Measurements from ENCODE around the gene ABLIM2.
"Not testable (repeated sequence)": the region's sequence is repeated elsewhere in the genome, so short reads cannot be mapped to it uniquely, and the experiment has no call there.

ABLIM2 gene

DNA sequence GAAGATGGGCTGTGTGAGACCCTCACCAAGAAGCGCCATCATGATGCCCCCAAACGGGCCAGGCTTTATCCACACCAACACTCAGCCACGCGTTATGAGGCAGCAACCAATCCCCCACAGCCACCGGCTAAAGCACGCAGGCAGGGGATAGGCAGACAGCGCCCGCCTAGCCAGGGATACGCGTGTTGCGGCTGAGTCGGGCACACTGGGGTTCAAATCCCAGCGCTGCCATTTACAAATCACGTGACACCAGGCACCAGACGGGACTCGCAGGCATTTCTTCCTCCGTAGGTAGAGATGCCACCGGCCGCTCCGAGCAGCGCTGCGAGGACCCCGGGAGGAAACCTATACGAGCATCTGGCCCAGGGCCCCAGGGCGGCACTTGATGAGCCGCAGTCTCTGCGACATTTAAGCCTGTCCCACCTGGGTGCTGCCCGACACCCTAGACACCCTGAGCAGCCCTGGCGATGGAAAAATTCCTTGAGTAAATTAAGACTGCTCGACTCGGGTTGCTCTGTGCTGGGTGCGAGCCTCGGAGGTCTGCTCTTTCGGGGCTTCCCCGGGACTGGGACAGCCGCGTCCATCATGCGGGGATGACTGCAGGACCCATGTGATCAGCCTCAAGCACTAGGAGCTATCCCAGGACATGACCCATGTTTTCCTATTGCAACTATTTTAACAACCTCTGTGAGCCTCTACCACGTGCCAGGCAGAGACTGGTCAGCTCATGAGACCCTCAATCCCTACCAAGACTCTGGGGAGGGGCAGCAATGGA, 6.3 kb downstream of the ABLIM2 start:
- no peak overlapping the region for H3K4me3 ChIP-seq (ENCODE audit: low read length)
- TF ChIP-seq ZNF274 (IDR thresholded peaks at IDR 0.05; ENCODE audit: low read depth, low read length) = no peak

DNA sequence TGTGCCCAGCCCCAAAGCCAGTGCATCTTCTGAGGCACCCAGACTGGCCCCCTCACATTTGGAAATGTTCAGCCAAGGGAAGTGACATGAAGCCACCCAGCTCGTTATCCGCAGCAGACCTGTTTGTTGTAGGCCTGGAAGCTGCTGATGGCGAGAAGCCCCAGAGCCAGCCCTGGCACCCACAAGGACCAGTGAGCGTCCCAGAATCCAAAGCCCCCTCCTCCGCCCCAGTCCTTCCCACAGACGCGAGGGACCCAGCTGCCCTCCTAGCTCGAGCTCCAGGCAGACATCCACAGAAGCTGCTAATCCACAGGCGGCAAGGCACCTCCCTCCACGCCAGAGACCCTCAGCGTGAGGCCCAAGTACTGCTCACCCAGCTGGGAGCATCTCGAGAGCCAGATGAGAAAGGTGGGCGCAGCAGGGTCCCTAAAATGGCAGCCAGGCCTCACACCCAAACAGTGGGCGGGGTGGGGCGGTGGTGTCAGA, 7.4 kb downstream of the ABLIM2 start:
- no peak for TF ChIP-seq ZNF274 (IDR thresholded peaks at IDR 0.05; ENCODE audit: low read depth, low read length)

DNA sequence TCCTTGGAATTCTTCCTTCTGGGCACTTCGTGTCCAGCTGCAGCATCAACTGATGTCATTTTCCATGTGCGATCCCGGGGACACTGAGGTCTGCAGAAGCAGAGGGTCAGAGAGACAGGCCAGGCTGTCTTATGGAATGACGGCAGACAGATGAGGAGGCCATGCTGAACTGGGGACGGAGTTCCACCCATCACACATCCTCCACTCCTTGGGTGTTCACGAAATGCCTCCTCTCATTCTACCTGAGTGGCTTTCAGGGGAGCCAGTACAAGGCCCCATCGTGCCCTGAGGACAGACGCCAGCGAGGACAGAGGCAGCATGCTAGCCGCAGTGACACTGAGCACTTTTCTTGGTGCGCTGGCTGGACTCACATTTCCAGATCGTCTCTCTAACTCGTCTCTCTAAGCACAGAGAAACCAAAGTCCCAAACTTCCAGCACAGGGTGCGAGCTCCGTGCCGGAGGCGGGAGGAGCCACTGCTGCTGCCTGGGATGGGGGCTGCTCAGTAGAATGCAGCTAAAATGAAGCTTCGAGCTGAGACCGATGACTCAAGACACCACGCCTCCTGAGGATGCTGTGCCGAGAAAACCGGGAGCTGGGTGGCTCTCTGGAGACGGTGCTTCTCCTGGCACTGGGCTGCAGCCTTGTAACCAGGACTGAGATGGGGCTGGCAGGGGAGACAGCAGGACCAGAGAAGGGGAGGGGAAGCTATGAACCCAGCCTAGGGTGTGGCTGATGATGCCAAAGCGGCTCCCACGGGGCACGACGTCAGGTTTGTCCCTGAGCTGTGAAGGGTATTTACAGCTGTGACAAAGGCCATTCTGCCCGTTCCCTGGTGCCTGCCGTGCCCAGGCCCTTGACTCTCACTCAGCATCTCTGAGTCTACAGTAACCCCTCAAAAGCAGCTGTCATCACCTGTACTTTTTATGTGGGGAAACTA, 8.2 kb downstream of the ABLIM2 start:
- no peak for TF ChIP-seq ZNF274 (IDR thresholded peaks at IDR 0.05; ENCODE audit: low read depth, low read length)
- H3K4me3 ChIP-seq (ENCODE audit: low read length) = no peak overlapping the region

More for the DNA sequence above, 7.4 kb downstream of the ABLIM2 start:
- no peak overlapping the region for H3K4me3 ChIP-seq (ENCODE audit: low read length)

DNA sequence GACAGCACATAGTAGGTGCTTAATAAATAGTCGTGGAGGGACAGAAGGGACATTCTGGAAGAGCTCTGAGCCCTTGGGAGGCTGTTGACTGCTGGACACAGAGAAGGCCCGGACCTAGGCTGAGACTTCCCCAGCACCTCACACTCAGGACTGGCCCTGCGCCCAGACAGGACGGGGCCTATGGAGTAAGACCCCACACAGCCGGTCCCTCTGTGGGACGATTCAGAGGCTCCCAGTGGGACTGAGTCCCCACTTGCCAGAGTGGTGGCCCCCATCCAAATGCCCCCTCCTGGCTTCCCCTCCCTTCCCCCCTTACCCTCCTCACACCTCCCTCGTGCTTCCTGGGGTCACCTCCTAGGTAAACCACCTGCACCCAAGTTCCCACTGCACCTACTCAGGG, 8.9 kb downstream of the ABLIM2 start:
- no peak for TF ChIP-seq ZNF274 (IDR thresholded peaks at IDR 0.05; ENCODE audit: low read depth, low read length)
- no peak overlapping the region for H3K4me3 ChIP-seq (ENCODE audit: low read length)

DNA sequence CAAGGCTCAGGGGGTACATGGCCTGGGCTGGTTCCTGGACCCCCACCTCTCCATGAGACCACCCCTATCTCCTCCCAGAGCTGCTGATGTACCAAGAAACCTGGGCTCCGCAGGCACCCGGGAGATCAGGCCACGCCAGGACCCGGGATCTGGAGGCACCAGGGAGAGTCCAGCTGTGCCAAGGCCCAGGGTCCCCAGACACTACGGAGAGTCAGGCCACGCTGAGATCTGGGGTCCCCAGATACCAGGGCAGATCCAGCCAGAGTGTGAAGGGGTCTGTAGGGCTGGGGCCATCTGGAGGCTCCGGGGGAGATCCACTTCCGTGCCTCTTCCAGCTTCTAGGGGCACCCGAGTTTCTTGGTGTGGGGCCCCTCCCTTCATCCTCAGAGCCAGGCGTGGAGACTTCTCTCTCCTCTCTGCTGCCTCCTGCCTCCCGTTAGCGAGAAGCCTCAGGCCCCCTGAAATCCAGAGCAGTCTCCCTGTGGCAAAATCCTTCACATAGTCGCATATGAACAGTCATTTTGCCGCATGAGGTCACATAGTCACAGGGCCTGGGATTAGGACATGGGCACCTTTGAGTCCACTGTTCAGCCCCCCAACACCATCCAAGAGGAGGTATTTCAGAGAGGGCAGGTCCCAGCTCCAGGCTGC, 9.7 kb downstream of the ABLIM2 start:
- H3K4me3 ChIP-seq (ENCODE audit: low read length) = no peak overlapping the region
- TF ChIP-seq ZNF274 (IDR thresholded peaks at IDR 0.05; ENCODE audit: low read depth, low read length) = no peak

DNA sequence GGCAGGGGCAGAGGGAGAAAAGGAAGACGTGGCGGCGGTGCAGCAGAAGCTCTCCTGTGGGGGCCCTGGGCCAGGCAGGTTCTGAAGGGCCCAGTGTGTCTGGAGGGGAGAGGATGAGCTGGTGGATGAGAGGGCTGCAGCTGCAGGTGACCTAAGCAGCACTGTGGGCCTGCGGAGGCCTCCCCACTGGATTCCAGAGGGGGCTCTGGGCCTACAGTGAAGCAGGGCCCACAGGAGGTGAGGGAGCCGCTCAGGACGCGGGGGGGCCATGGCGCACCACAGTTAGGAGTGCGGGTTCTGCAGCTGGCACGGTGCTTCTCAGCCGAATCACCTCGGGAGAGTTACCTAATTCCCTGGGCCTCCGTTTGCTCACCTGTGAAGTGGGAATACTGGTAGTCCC, 10.5 kb downstream of the ABLIM2 start:
- TF ChIP-seq ZNF274 (IDR thresholded peaks at IDR 0.05; ENCODE audit: low read depth, low read length) = no peak
- no peak overlapping the region for H3K4me3 ChIP-seq (ENCODE audit: low read length)

DNA sequence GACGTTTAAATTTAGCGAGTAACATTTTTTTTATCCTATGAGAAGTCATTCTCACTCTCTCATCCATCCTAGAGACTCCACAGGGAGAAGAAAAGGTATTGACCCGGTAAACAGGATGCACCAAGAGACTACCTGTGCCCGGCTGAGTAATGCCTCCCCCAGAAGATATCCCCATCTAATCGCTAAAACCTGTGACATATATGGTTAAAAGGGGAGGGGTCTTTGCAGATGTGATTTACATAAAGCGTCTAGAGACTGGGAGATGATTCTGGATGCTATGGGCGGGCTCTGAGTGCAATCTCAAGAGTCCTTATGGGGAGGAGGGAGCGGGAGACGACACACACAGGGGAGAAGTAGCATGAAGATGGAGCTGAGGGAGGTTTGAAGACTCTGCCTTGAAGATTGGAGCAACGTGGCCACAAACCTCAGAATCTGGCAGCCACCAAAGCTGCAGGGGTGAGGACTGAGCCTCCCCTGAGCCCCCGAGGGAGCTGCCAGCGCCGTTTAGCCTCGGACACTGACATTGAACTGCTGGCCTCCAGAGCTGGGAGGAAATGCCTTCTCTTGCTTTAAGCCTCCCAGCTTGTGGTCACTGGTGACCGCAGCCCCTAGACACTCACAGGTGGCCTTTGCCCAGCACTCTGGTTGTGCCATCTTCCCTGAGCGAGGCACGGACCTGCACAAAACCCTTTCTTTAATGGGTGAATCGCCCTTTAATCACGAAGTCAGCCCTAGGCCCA, 11.2 kb downstream of the ABLIM2 start:
- H3K4me3 ChIP-seq (ENCODE audit: low read length) = no peak overlapping the region
- TF ChIP-seq ZNF274 (IDR thresholded peaks at IDR 0.05; ENCODE audit: low read depth, low read length) = no peak

DNA sequence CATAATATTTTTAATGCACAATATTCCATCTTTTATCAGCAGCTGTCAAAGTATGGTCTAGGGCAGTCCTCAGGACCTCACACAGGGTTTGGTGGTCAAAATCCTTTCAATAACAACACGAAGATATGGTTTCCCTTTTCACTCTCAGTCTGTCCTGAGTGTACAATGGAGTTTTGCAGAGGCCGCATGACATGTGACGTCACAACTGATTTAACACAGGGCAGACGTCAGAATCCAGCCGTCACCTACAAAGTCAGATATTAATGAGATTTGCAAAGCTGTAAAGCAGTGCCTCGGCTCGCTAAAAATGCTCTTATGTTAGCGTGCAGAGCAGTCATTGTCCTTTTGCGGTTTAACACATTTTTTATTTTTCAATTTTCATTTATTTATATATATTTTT, 12.5 kb downstream of the ABLIM2 start:
- TF ChIP-seq ZNF274 (IDR thresholded peaks at IDR 0.05; ENCODE audit: low read depth, low read length) = no peak
- no peak overlapping the region for H3K4me3 ChIP-seq (ENCODE audit: low read length)

DNA sequence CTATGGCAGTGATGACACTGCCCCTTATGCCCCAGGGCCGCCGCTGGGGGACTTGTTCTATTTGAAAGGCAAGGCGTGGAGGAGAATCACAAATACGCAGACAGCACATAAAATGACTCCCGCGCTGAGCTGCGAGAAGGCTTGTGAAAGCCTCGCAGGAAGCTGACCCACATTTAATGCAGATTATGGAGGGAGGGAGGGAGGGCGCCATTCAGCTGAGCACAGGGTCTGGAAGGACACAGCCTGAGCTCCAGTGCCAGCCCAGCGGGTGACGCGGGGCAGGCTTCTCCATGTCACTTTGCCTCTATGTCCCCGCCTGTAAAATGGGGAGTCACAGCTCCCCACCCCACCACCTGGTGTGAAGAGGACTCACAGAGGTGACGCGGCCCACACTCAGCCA, 14.3 kb downstream of the ABLIM2 start:
- no peak for TF ChIP-seq ZNF274 (IDR thresholded peaks at IDR 0.05; ENCODE audit: low read depth, low read length)

DNA sequence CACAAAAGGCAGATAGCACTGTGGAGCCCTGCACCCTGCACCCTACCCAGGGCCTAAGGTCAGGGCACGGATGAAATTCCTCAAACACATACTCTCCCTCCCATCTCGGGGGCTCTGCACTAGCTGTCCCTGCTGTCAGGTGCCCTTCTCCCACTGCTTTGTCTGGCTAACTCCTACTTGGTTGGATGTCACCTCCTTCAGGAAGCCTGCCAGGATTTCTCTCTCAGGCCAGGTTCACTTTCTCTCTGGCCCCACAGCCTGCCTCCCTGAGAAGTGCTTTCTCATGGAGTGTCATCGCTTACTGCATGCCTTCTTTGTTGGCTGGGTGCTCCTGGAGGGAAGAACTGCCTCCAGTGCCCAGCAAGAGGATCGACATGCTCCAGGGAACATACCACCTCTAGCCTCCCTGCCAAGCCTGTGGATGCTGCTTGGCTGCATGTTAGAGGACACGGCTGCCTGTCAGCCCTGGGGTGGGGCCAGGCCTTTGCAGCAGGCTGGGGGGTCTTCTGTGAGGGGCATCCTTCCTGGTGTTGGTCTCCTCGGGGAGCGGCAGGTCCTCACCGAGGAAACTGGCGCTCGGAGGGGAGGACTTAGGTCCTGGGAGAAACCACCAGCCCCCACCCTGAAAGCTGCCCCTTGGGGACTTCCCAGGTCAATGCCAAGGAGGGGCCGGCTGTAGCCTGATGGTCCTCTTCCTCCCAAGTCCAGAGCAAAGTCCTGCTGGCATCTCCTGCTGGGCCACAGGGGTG, 15.0 kb downstream of the ABLIM2 start:
- no peak overlapping the region for H3K4me3 ChIP-seq (ENCODE audit: low read length)
- no peak for TF ChIP-seq ZNF274 (IDR thresholded peaks at IDR 0.05; ENCODE audit: low read depth, low read length)

More for the DNA sequence above, 14.3 kb downstream of the ABLIM2 start:
- H3K4me3 ChIP-seq (ENCODE audit: low read length) = no peak overlapping the region

DNA sequence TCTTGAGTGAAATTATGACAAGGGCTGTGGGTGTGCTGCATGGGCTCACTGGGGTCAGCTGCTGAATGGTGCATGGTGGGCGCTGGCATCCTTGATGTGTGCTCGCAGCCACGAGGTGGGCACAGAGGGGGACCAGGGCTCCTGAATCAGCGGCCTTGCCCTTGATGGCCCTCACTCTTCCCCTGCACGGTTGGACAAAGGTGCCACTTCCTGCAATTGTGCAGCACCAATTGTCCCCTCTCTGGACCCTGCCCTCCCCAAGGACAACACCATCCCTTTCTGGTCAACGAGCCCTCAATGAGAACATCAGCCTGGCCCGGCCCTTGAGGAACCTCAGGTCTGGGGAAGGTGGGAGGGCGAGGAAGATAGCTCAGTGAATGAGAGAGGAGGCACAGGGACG, 16.1 kb downstream of the ABLIM2 start:
- TF ChIP-seq ZNF274 (IDR thresholded peaks at IDR 0.05; ENCODE audit: low read depth, low read length) = no peak

DNA sequence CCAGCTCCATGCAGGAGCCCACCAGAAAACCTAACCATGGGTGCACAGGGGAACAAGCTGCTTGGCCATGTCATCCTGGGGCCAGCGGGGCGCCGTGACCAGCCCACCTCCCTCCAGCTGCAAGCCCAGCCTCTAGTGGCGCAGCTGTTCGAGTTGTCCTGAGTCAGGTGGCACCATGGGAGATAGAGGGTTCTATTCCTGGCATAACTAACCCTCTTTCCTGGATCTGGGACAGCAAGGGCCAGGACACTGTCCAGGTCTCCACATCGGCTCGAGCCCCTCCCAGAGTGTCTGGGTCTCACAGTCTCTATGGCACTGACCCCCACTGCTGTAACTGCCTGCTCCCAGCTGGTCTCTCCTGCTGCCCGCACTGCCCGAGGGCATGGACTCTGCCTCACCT, 16.7 kb downstream of the ABLIM2 start:
- H3K4me3 ChIP-seq (ENCODE audit: low read length) = no peak overlapping the region
- no peak for TF ChIP-seq ZNF274 (IDR thresholded peaks at IDR 0.05; ENCODE audit: low read depth, low read length)

More for the DNA sequence above, 16.1 kb downstream of the ABLIM2 start:
- no peak overlapping the region for H3K4me3 ChIP-seq (ENCODE audit: low read length)

DNA sequence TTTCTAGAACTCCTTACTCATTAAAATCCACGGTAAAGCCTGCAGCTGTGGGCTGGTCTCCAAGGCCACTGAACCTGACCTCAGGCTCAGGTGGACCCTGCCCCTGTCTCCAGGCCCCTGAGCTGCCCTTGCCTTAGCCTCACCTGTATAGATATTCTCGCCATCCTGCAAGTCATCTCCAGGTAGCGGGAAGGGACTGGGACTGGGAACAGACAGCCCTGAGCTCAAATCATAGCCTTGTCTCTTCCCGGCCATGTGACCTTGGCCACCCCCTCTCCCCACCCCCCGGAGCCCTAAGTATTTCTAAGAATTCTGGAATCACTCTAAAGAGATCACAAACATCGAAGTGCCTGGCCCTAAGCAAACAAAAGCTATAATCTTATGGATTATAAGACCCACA, 17.7 kb downstream of the ABLIM2 start:
- TF ChIP-seq ZNF274 (IDR thresholded peaks at IDR 0.05; ENCODE audit: low read depth, low read length) = no peak
- no peak overlapping the region for H3K4me3 ChIP-seq (ENCODE audit: low read length)

DNA sequence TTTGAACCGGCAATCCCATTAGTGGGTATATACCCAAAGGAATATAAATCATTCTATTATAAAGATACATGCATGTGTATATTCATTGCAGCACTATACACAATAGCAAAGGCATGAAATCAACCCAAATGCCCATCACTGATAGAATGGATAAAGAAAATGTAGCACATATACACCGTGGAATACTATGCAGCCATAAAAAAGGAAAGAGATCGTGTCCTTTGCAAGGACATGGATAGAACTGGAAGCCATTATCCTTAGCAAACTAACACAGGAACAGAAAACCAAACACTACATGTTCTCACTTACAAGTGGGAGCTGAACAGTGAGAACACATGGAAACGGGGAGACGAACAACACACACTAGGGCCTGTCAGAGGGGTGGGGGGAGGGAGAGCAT, 18.9 kb downstream of the ABLIM2 start:
- not testable (repeated sequence) for H3K4me3 ChIP-seq (ENCODE audit: low read length)

All from GM08714 (cell line).